Suprapubic skin (tissue), 3 donors: ENCODE data around the gene FHOD3.

Source experiments
- POLR2A ChIP-seq, 2 donors: fragments of 450-650 bp; IDR thresholded peaks; one replicate each; pipeline ENCODE4 v1.6.1; 2017; ENCODE audit warnings: antibody characterized with exemption in 2 of 2, mild to moderate bottlenecking in 2 of 2, moderate library complexity in 2 of 2
- TF ChIP-seq, protein P1 (sequence below), 2 donors: fragments of 200-600 bp in 1 of 2; fragments of 450-650 bp in 1 of 2; sonication (generic) in 1 of 2; IDR thresholded peaks; one replicate each; pipeline ENCODE4 v1.5.1; 2016 to 2019; ENCODE audit warnings: antibody characterized with exemption in 2 of 2, mild to moderate bottlenecking in 1 of 2, moderate library complexity in 1 of 2

DNA sequence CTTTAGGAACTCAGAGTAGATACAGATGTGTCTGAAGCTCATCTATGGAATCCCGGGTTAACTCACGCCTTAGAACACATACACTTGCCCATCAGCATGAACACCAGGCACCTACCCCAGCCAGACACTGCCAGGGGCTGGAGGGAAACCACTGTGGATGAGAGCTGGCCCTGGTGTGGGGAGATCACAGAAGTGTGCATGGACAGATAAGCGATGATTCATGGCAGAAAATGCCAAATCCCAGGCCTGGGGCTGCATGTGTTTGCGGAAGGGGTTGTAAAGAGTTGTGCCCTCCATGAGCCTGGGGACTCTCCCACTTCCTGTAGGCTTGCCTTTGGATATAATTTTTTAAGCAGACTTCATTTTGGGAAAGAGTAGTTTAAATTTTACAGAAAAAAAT lies 193.4 kb downstream of the FHOD3 start:
- TF ChIP-seq, protein P1, sequence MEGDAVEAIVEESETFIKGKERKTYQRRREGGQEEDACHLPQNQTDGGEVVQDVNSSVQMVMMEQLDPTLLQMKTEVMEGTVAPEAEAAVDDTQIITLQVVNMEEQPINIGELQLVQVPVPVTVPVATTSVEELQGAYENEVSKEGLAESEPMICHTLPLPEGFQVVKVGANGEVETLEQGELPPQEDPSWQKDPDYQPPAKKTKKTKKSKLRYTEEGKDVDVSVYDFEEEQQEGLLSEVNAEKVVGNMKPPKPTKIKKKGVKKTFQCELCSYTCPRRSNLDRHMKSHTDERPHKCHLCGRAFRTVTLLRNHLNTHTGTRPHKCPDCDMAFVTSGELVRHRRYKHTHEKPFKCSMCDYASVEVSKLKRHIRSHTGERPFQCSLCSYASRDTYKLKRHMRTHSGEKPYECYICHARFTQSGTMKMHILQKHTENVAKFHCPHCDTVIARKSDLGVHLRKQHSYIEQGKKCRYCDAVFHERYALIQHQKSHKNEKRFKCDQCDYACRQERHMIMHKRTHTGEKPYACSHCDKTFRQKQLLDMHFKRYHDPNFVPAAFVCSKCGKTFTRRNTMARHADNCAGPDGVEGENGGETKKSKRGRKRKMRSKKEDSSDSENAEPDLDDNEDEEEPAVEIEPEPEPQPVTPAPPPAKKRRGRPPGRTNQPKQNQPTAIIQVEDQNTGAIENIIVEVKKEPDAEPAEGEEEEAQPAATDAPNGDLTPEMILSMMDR (IDR thresholded peaks at IDR 0.05): no peak
- TF ChIP-seq POLR2A (IDR thresholded peaks at IDR 0.05): no peak
